COLO668 (cell line): Measurements from ENCODE around the gene CLCN2.

ENCODE experiments used
- DNase-seq: peaks from one replicate; lab custom pipeline; 2025; ENCODE audit not compliant: unreplicated experiment; lab: John Stamatoyannopoulos, UW

The CLCN2 gene

GRCh38 chr3:184332370-184333090 is 28.9 kb downstream of the CLCN2 start:
- no peak for DNase-seq

DNA sequence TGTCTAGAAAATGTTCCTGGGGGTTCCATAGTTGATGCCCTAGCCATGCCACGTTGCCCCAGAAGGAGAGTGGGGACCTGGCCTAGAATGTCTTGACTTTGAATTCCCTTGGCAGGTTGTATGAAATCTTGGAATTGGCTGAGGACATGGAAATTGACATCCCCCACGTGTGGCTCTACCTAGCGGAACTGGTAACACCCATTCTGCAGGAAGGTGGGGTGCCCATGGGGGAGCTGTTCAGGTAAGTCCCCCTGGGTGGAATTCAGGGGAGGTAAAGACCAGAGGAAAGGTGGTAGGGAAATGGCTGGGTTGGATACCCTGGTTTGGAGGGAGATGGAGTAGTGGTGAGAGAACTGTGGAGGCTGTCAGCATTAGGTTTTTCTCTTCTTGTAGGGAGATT is 32.9 kb downstream of the CLCN2 start:
- no peak for DNase-seq

DNA sequence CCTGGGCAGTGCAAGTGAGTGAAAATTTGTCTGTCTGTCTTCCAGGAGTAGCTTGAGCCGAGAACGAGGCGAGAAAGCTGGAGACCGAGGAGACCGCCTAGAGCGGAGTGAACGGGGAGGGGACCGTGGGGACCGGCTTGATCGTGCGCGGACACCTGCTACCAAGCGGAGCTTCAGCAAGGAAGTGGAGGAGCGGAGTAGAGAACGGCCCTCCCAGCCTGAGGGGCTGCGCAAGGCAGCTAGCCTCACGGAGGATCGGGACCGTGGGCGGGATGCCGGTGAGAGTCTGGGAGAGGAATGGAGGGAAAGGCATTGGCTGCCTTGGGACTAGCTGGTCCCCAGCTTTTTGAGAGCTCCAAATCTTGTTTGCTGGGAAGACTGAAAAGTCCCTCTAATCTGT is 34.2 kb downstream of the CLCN2 start:
- DNase-seq: no peak

DNA sequence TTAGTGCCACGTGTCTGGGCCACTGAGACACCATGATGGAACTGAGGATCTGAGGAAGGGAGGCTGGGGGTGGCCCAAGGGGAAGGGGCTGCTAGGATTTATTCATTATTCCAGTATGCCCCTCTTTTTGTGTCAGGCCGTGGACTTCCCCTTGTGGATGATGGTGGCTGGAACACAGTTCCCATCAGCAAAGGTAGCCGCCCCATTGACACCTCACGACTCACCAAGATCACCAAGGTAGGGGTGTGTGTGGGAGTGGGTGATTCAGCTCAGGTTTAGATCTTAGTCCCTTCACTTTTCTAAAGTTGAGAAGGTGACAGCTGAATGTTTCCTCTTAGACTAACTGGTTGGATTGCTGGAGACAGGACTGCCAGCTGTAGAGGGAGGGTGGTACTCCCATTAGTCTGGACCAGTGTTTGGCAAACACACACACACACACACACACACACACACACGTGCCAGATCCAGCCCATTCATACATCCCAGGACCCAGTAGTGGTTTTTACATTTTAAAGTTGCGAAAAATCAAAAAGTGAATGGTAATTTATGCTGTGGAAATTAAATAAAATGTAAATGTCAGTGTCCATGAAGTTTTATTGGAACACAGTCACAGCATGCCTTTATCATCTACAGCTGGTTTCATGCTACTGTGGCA is 35.6 kb downstream of the CLCN2 start:
- no peak for DNase-seq

GRCh38 chr3:184325269-184325668 is 36.1 kb downstream of the CLCN2 start:
- no peak for DNase-seq

DNA sequence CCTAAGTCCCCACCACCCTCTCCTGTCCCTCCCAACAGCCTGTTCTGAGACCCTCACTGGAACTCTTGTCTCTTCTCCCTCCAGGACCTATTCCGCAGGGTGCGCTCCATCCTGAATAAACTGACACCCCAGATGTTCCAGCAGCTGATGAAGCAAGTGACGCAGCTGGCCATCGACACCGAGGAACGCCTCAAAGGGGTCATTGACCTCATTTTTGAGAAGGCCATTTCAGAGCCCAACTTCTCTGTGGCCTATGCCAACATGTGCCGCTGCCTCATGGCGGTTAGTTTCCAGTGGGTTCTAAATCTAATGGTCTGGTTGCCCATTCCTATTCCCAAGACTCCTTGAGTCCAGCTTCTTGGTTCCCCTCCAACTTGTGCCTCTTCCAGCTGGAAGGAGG is 37.7 kb downstream of the CLCN2 start:
- no peak for DNase-seq

- no peak for DNase-seq
Measured at GRCh38 chr3:184322731-184323487, 38.5 kb downstream of the CLCN2 start.

GRCh38 chr3:184321666-184322065 is 39.7 kb downstream of the CLCN2 start:
- DNase-seq: no peak

DNA sequence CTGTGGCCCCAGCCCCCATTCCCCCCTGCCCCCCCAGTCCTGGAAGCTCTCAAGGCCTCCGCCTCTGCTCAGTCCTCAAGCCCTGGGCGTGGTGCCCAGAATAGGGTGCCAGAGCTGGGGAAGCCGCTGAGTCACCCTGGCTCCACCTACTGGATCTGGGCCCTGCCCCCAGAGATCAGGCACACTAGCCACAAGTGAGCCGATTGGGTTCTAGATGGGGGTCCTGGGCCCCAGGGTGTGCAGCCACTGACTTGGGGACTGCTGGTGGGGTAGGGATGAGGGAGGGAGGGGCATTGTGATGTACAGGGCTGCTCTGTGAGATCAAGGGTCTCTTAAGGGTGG is 41.3 kb downstream of the CLCN2 start:
- DNase-seq: peak; percentile 51

DNA sequence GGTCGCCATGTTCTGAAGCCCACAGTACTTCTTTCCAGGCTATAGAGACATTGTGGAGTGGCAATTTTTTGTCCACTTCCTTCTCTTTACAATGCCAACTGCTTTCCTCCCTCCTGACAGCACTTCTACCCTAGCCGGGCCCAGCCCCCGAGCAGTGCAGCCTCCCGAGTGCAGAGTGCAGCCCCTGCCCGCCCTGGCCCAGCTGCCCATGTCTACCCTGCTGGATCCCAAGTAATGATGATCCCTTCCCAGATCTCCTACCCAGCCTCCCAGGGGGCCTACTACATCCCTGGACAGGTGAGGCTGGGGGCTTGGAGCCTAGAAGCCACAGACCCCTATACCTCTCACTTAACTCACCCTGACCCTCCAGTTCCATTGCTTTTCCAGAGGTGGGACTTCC is 44.2 kb downstream of the CLCN2 start:
- no peak for DNase-seq

DNA sequence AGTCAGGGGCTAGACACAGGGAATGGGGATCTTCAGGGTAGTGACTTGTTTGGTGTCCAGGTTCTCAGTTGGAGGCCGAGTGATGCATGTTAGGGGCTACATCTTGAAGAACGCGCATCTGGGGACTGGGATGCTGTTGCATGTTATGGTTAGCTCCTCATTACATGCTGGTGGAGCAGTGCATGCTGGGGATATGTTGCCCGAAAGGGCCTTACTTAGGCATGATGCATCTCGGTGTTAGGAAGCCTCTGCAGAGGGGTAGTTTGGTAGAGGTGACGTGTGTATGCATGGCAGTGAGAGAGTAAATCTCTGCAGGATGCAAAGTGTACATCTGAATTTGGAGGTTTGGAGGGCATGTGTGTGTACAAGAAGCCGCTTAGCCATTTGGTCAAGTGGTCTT is 44.6 kb downstream of the CLCN2 start:
- no peak for DNase-seq

DNA sequence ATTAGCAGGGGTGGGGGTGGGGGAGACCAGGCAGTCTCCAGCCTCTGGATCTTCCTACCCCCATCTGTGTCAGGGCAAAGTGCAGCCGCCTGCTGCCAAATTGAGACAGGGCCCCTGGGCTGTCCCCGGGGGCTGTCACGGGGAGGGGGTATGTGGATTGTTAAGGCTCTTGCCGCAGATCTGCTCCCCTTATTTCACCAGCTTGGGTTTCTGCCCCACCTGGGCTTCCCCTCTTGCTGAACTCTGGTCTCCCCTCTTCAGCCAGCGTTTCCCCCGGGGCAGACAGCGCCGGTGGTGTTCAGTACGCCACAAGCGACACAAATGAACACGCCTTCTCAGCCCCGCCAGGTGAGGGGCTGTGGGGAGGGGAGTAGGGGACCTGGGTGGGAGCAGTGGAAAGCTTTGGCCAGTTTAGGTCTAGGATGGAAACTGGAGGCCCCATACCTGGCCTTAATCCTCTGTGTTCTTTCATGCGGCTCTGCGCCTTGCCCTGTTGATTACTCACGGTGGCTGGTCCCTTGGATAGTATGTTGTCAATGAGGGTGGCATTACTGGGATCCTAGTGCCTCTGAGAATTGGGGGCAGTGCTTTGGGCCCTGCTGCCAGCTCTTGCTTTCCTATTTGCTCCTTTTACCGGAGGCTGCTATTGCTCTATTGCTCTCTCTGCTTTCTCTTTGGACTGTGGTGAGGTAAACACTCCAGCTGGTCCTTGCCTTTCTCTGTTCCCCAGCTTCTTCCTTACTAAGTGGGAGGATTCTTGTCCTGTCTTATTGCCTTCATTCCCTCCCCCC is 45.3 kb downstream of the CLCN2 start:
- no peak for DNase-seq

DNA sequence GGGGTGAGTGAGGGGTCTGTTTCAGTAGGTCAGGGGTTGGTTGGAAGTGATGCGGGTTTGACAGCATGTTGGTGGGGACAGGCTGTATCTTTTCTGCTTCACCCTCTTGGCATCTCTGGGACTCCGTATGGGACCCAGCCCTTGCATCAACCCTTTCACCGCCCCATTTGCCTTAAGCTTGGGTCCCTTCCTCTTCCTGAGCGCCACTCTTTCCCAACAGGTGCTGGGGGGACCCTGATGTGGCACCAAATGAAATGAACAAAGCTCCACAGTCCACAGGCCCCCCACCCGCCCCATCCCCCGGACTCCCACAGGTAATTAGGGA is 45.9 kb downstream of the CLCN2 start:
- DNase-seq: no peak

- DNase-seq: peak; percentile 69
Measured at GRCh38 chr3:184314700-184315542, 46.5 kb downstream of the CLCN2 start.

DNA sequence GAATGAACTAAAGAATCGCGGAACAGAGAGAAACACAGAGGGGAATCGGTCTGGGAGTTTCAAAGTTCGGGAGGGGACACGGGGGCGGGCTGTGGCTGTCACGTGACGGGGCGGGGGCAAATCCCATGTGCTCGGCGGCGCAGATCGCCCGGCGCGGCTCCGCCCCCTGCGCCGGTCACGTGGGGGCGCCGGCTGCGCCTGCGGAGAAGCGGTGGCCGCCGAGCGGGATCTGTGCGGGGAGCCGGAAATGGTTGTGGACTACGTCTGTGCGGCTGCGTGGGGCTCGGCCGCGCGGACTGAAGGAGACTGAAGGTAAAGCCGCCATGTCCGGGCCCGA is 47.1 kb downstream of the CLCN2 start, which contains the start of gene EIF4G1:
Gene EIF4G1, plus strand, starts transcription at position 244 of the 337 bp plus-strand sequence. CDS start 1,191 bp downstream, outside the sequence.
- peak; percentile 93 for DNase-seq

DNA sequence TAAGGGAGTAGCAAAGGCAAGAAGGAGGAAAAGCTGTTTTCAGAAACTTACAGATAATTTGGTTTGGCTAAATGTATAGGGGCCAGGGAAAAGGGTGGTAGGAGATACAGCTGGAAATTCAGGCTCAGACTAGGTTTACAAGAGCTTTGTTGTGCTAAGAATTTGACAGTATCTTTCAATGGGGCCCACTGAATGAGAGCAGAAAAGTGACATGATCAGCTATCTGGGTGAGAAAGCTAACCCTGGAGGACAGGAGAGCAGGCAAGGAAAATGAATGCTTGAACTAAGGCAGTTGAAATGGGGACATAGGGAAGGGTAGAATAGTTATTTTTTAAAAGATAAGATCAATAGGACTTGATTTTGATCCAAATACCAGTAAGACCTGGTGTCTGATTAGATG is 49.8 kb downstream of the CLCN2 start:
- DNase-seq: no peak

GRCh38 chr3:184308744-184309143 is 52.7 kb downstream of the CLCN2 start:
- no peak for DNase-seq

- DNase-seq: no peak
Measured at GRCh38 chr3:184307915-184308314, 53.5 kb downstream of the CLCN2 start.

DNA sequence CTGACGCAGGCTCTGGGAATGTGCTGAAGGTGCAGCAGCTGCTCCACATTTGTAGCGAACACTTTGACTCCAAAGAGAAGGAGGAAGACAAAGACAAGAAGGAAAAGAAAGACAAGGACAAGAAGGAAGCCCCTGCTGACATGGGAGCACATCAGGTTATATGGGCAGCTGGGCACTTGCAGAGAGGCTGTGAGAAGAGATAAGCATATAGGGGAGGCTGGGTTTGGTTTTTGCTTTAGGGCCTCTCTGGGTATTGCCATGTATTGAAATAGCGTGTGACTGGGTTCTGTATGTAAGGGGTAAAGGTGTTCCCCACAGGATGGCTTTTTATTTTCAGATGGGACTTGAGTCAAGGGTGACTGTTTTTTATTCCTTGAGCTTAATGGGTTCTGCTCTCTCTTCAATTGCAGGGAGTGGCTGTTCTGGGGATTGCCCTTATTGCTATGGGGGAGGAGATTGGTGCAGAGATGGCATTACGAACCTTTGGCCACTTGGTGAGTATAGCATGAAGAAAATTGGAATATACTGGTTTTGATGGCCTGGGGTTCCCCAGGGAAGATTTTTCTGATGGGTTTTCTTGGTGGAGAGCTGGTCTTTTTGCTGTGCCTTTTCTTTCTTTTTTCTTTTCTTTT is 54.9 kb downstream of the CLCN2 start:
- no peak for DNase-seq

- DNase-seq: no peak
Measured at GRCh38 chr3:184305577-184305976, 55.8 kb downstream of the CLCN2 start.
